Posterior cingulate gyrus (tissue), 11 donors: ENCODE results near the gene NMRAL1.
A peak's percentile ranks its signal among the peaks of the same experiment; 100 is the strongest.

Experiments used
- DNase-seq, 10 donors: peaks; one replicate each; pipeline versions ENCODE4 v3.0.0 to v3.0.0-alpha.2; 2020 to 2021; ENCODE audit warnings: mixed read lengths in 3 of 10
- intact Hi-C: fragments of 100-400 bp; cut with DNase I; formaldehyde crosslinking; loops from one replicate; pipeline ENCODE4 v1.15.1; 2023

Gene NMRAL1

GRCh38 chr16:4507588-4508345 lies 33.3 kb upstream of the NMRAL1 start:
- intact Hi-C loops = loop anchor here (10.0 kb wide), 1 partner anchor 107 kb away; the partner anchor contains the start of gene UBALD1
- DNase-seq = peak in 2 of 10 donors; percentile 46 to 67

DNA sequence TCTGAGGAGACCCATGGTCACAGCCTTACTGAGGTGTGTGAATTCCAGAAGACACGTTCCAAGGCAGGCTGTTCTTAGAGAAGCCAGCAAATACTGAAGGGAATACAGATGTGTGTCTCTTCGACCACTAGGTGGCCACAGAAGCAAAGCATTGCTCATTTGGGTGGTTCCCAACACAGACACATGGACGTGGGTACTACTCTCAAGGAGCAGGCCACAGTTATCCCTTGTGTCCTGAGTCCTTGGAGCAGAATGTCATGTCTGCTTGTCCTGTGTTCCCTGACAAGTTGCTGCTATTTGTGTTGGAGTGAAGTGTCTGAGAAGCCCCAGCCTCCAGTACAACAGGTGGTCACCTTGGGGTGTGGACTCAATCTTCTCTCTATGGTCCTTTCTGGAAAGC lies 32.0 kb upstream of the NMRAL1 start:
- peak in 6 of 10 donors; percentile 64 to 94 (median 70) for DNase-seq
- intact Hi-C loops = loop anchor here (1.0 to 10.0 kb wide), 2 partner anchors 42 to 108 kb away; partner anchors contain the start of gene UBALD1

GRCh38 chr16:4505356-4506147 lies 31.1 kb upstream of the NMRAL1 start:
- DNase-seq = peak in 2 of 10 donors; percentile 38 to 78
- intact Hi-C loops = loop anchor here (1.0 to 10.0 kb wide), 2 partner anchors 43 to 109 kb away; partner anchors contain the start of gene UBALD1

- intact Hi-C loops = loop anchor here (10.0 kb wide), 1 partner anchor 114 kb away; the partner anchor contains the start of gene UBALD1
- peak in 1 of 10 donors; percentile 79 for DNase-seq
These were observed 26.6 kb upstream of the NMRAL1 start for GRCh38 chr16:4501071-4501478.

DNA sequence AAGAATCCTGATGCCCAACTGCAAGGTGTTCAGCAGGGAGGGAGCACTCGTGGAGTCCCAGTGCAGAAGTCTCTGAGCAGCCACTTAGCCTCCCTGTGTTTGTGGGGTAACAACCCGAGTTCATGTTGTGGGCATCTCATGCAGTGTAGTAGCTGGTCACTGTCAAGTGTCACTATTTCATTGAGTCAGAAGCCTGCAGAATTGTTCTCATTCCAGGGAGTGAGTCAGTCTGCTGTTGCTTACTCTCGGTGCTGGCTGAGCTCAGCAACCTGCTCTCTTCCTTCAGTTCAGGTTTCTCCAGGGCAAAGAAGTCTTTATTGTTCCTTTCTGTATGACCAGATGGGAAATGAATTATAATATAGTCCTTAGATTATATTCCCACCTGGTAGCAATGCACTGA lies 25.8 kb upstream of the NMRAL1 start:
- DNase-seq = peak in 1 of 10 donors; percentile 78
- intact Hi-C loops = loop anchor here (10.0 kb wide), 1 partner anchor 115 kb away; the partner anchor contains the start of gene UBALD1

GRCh38 chr16:4499196-4499555 lies 24.8 kb upstream of the NMRAL1 start:
- DNase-seq = no peak
- intact Hi-C loops = no loop called here

- intact Hi-C loops = no loop called here
- peak in 1 of 10 donors; percentile 8 for DNase-seq
These were observed 24.2 kb upstream of the NMRAL1 start for GRCh38 chr16:4498546-4499195.

- intact Hi-C loops = no loop called here
- peak in 1 of 10 donors; percentile 22 for DNase-seq
These were observed 21.9 kb upstream of the NMRAL1 start for GRCh38 chr16:4496305-4496704.

- peak in 1 of 10 donors; percentile 14 for DNase-seq
- intact Hi-C loops = no loop called here
These were observed 21.3 kb upstream of the NMRAL1 start for GRCh38 chr16:4495766-4496165.

DNA sequence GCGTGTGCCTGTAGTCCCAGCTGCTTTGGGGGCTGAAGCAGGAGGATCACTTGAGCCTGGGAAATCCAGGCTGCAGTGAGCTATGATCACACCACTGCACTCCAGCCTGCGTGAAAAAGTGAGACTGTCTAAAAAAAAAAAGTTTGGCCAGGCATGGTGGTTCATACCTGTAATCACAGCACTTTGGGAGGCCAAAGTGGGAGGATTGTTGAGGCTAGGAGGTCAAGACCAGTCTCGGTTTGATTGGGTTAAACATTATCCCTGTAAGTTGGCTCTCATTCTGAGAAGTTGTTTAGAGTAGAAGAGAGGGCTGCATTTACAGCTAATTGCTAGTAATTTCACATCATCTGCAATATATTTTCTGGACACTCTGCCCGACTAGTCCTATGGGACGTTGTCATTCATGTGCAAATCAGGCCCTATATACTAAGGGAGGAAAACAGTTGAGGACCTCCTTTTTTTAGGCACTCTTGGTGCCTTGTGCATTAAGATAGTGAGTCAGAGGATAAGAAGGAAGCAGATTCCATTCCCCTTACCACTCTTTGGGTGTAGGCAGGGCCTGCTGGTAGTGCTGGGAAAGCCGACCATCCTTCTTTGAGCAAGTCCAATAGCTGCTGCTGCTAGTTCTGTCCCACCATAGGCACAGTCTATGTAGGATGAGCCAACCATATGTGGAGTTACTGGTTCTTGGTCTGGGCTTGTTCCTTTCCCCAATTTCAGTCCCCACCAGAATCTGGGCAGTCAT lies 20.5 kb upstream of the NMRAL1 start:
- no peak for DNase-seq
- intact Hi-C loops = no loop called here

GRCh38 chr16:4491898-4492297 lies 17.5 kb upstream of the NMRAL1 start:
- intact Hi-C loops = no loop called here
- no peak for DNase-seq

DNA sequence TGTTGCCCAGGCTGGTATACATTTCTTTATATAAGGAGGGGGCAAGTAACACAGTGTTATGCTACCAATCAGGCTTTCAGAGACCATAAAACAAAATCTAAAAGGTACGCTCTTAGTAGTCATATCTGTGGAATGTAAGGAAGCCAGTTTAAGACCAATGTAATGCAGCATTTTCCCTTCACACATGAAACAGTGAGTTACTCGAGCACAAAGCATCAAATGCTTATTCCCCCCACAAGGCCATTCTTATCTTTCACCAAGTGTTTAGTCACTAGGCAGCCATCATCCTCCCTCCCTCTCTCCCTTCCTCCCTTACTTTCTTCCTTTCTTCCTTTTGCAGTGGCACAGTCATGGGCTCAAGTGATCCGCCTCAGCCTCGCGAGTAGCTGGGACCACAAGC lies 14.6 kb upstream of the NMRAL1 start:
- intact Hi-C loops = no loop called here
- no peak for DNase-seq

DNA sequence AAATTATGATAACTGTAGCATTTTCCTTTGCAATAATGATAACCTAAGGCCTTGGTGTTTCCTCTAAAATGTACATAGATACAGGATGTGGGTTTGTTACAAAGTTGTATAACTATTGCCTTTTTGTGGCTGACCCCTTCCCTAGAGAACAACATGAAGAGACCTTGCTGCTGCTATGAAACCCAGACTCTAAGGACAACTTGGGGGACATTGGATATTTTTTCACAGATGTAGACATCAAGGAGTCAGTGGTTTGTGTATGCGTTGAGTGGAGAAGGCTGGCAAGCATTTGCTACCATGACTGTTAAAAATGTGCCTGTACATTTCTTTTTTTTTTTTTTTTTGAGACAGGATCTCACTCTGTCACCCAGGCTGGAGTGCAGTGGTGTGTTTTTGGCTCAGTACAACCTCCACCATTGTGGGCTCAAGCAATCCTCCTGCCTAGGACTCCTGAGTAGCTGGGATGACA lies 14.1 kb upstream of the NMRAL1 start:
- DNase-seq = peak in 1 of 10 donors; percentile 24
- intact Hi-C loops = no loop called here

DNA sequence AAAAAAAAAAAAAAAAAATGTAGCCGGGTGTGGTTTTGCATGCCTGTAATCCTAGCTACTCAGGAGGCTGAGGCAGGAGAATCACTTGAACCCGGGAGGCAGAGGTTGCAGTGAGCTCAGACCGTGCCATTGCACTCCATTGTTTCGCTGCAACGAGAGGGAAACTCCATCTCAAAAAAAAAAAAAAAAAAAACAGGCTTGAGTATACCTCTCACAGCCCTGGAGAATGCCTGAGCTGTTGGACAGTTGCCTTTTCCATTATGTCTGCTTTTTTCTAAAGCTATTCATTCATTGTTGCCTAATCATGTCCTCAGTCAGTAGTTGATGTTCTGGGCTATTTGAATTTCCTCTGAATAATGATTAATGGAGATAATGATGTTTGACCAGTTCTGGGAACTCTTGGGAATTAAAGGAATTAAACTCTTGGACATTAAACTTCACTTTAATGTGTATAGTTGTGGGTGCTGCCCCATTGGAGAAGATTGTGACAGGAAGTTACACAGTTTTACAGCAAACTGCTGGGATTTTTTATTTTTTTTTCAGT lies 13.6 kb upstream of the NMRAL1 start:
- DNase-seq = peak in 1 of 10 donors; percentile 17
- intact Hi-C loops = no loop called here

- DNase-seq = peak in 1 of 10 donors; percentile 22
- intact Hi-C loops = no loop called here
These were observed 11.9 kb upstream of the NMRAL1 start for GRCh38 chr16:4486126-4486893.

DNA sequence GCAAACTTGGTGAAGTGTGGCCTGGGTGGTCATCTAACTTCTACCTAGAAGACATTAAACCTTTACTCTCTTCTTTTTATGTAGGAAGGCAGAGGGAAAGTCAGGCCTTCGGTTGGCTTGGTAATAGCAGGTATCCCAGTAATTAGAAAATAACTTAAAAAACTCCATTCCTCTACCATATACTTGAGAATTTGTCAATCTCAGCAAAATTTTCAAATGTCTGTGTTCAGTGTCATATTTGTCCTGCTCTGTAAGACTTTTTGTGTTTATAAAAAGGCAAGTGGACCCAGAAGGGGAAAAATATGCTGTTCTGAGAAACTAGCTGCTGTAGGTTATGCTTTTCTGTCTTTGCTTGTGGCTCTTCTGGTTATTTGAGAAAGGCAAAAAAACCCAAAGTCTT lies 7.5 kb upstream of the NMRAL1 start:
- intact Hi-C loops = no loop called here
- peak in 1 of 10 donors; percentile 24 for DNase-seq

DNA sequence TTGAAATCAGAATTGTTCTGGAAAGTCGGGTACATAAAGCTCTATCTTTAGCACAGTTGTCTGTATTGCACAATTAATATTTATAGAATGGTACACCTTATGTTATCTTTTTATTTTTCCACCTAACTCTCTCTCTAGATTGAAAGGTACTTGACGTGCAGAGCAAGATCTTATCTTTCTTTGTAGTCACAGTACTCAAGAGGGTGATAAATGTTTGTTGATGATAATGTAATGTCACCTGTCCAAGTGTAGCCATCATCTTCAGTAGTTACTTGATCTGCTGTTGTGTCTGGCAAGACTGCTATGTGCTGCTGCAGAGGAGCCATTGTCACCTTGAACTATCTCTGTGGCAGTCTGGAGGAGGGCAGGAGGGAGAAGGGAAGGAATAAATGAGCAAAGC lies 7.1 kb upstream of the NMRAL1 start:
- intact Hi-C loops = no loop called here
- no peak for DNase-seq

GRCh38 chr16:4477966-4478365 lies 3.5 kb upstream of the NMRAL1 start:
- DNase-seq = peak in 1 of 10 donors; percentile 3
- intact Hi-C loops = no loop called here
